Neural cell (in vitro differentiated cells): ENCODE results near the gene KCNJ16. TPM values are rescaled to one million over a fixed set of nuclear protein-coding genes. Genes with fewer than 3 reads are reported as not detected.

Experiments
- H2AFZ ChIP-seq: fragments of 200-600, 300-800 bp; sonication (generic), shearing (Covaris generic); 2 replicates; pipeline ENCODE4 v1.6.0; 2014; ENCODE audit warnings: low read depth, mild to moderate bottlenecking, antibody characterized with exemption, low read length, moderate library complexity
- H3F3A ChIP-seq: fragments of 200-600 bp; shearing (Covaris generic); 2 replicates; pipeline ENCODE4 v1.6.1; 2016; ENCODE audit warnings: mild to moderate bottlenecking, moderate library complexity, mixed read lengths, antibody characterized with exemption, low read length; ENCODE audit not compliant: insufficient read depth, poor library complexity, severe bottlenecking
- H3K27ac ChIP-seq: fragments of 200-600, 300-800 bp; sonication (generic), shearing (Covaris generic); 2 replicates; pipeline ENCODE4 v1.5.1; 2014; ENCODE audit warnings: mild to moderate bottlenecking, low read length, moderate library complexity
- H3K27me3 ChIP-seq: fragments of 300-800, 200-600 bp; sonication (generic), shearing (Covaris generic); 2 replicates; pipeline ENCODE4 v1.6.0; 2014; ENCODE audit warnings: mild to moderate bottlenecking, low read depth, low read length, moderate library complexity; ENCODE audit not compliant: insufficient read depth
- H3K36me3 ChIP-seq: fragments of 300-800, 200-600 bp; sonication (generic), shearing (Covaris generic); 2 replicates; pipeline ENCODE4 v1.5.1; 2014; ENCODE audit warnings: mild to moderate bottlenecking, antibody characterized with exemption, low read length, moderate library complexity; ENCODE audit not compliant: insufficient read depth
- H3K4me2 ChIP-seq: fragments of 300-800, 200-600 bp; sonication (generic), shearing (Covaris generic); 2 replicates; pipeline ENCODE4 v1.6.0; 2014; ENCODE audit warnings: mild to moderate bottlenecking, low read length
- H3K4me3 ChIP-seq: fragments of 300-800, 200-600 bp; sonication (generic), shearing (Covaris generic); 2 replicates; pipeline ENCODE4 v1.5.1; 2014; ENCODE audit warnings: mild to moderate bottlenecking, low read length, moderate library complexity
- H3K79me2 ChIP-seq: fragments of 200-600 bp; shearing (Covaris generic); replicated peaks from 2 replicates; pipeline ENCODE4 v1.6.0; 2014; ENCODE audit warnings: mild to moderate bottlenecking, low read length, moderate library complexity; ENCODE audit not compliant: insufficient read depth
- H3K9ac ChIP-seq: fragments of 300-800, 200-600 bp; sonication (generic), shearing (Covaris generic); 2 replicates; pipeline ENCODE4 v1.6.1; 2016; ENCODE audit warnings: mild to moderate bottlenecking, low read length, mixed read lengths
- H3K9me2 ChIP-seq: fragments of 200-600 bp; shearing (Covaris generic); 2 replicates; pipeline ENCODE4 v1.6.1; 2016; ENCODE audit warnings: mild to moderate bottlenecking, low read length, mixed read lengths; ENCODE audit not compliant: insufficient read depth
- H3K9me3 ChIP-seq: fragments of 200-600, 300-800 bp; sonication (generic), shearing (Covaris generic); 2 replicates; pipeline ENCODE4 v1.6.1; 2016; ENCODE audit warnings: mild to moderate bottlenecking, mixed run types, low read length, moderate library complexity, mixed read lengths
- H4K20me1 ChIP-seq: fragments of 200-600 bp; shearing (Covaris generic); 2 replicates; pipeline ENCODE4 v1.6.1; 2016; ENCODE audit warnings: mild to moderate bottlenecking, mixed run types; ENCODE audit not compliant: insufficient read depth
- CTCF ChIP-seq: fragments of 450-650 bp; IDR thresholded peaks from 2 replicates; pipeline ENCODE4 v1.5.1; 2014; ENCODE audit warnings: antibody characterized with exemption, mild to moderate bottlenecking, moderate library complexity; ENCODE audit not compliant: poor library complexity, severe bottlenecking
- EP300 ChIP-seq: fragments of 450-650 bp; conservative IDR thresholded peaks from 2 replicates; pipeline ENCODE4 v1.6.1; 2014; ENCODE audit warnings: antibody characterized with exemption, mild to moderate bottlenecking, moderate library complexity; ENCODE audit not compliant: poor library complexity, severe bottlenecking
- EZH2 ChIP-seq: fragments of 200-600, 300-800 bp; shearing (Covaris generic), sonication (generic); IDR thresholded peaks from 2 replicates; pipeline ENCODE4 v1.6.1; 2014; ENCODE audit warnings: antibody characterized with exemption, low read length, borderline replicate concordance, mild to moderate bottlenecking; ENCODE audit not compliant: insufficient read depth, poor library complexity, severe bottlenecking
- MXI1 ChIP-seq: fragments of 450-650 bp; conservative IDR thresholded peaks from 2 replicates; pipeline ENCODE4 v1.6.1; 2014; ENCODE audit warnings: antibody characterized with exemption, mild to moderate bottlenecking; ENCODE audit not compliant: poor library complexity, severe bottlenecking
- POLR2AphosphoS5 ChIP-seq: IDR thresholded peaks from 2 replicates; pipeline ENCODE4 v1.6.1; 2012
- RAD21 ChIP-seq: fragments of 450-650 bp; conservative IDR thresholded peaks from 2 replicates; pipeline ENCODE4 v1.6.1; 2014; ENCODE audit warnings: antibody characterized with exemption, mild to moderate bottlenecking, moderate library complexity
- REST ChIP-seq: IDR thresholded peaks from 2 replicates; pipeline ENCODE4 v1.6.1; 2012; ENCODE audit warnings: borderline replicate concordance
- SMC3 ChIP-seq: fragments of 450-650 bp; conservative IDR thresholded peaks from 2 replicates; pipeline ENCODE4 v1.6.1; 2014; ENCODE audit warnings: antibody characterized with exemption, mild to moderate bottlenecking, moderate library complexity; ENCODE audit not compliant: poor library complexity
- TAF1 ChIP-seq: IDR thresholded peaks from 2 replicates; pipeline ENCODE4 v1.6.1; 2012; ENCODE audit warnings: low read depth
- polyA plus RNA-seq: library from polyadenylated mRNA; depleted of rRNA; stranded (reverse); fragments of >200 nt; gene quantifications from 2 replicates; pipeline ENCODE4 v1.2.3, GENCODE V29; 2014

Gene KCNJ16
- polyA plus RNA-seq, 1 donor from 2014 or later, result 1.7 TPM

GRCh38 chr17:70095455-70095854, 20.4 kb downstream of the KCNJ16 start:
- H3K4me3 ChIP-seq, result no peak overlapping the region
- H3K27me3 ChIP-seq, result no peaks in the 10 kb centered on the region

GRCh38 chr17:70096861-70097260, 21.8 kb downstream of the KCNJ16 start:
- Histone ChIP-seq H3K4me3 (no peak overlapping the region), H2AFZ (no peak overlapping the region), H3K9me2 (no peaks in the 10 kb centered on the region), H3F3A (no peaks in the 10 kb centered on the region), H3K27ac (no peak overlapping the region), H3K4me2 (no peak overlapping the region), H3K27me3 (no peaks in the 10 kb centered on the region), H3K36me3 (no peaks in the 10 kb centered on the region), H3K9me3 (no peaks in the 10 kb centered on the region), H3K79me2 (no peaks in the 10 kb centered on the region), H3K9ac (no peak overlapping the region), H4K20me1 (no peaks in the 10 kb centered on the region)
- TF ChIP-seq POLR2AphosphoS5 (no peak), EZH2 (no peak), SMC3 (no peak), RAD21 (no peak), TAF1 (no peak), MXI1 (no peak), REST (no peak)

More at GRCh38 chr17:70095455-70095854, 20.4 kb downstream of the KCNJ16 start:
- Histone ChIP-seq H3K9me2 (no peaks in the 10 kb centered on the region), H4K20me1 (no peaks in the 10 kb centered on the region), H3F3A (no peaks in the 10 kb centered on the region), H3K27ac (no peak overlapping the region), H3K79me2 (no peaks in the 10 kb centered on the region), H3K4me2 (no peak overlapping the region), H3K36me3 (no peaks in the 10 kb centered on the region), H3K9ac (no peak overlapping the region), H3K9me3 (no peaks in the 10 kb centered on the region), H2AFZ (no peak overlapping the region)
- no peak for TF ChIP-seq EZH2
- no peak for TF ChIP-seq CTCF
- no peak for TF ChIP-seq TAF1
- TF ChIP-seq EP300, result no peak
- no peak for TF ChIP-seq MXI1
- TF ChIP-seq RAD21, result no peak
- no peak for TF ChIP-seq SMC3
- TF ChIP-seq REST, result no peak
- no peak for TF ChIP-seq POLR2AphosphoS5
